ENCODE measurements around the gene SPSB1. TPM values are rescaled to one million over a fixed set of nuclear protein-coding genes. Genes with fewer than 3 reads are reported as not detected.
A peak's percentile ranks its signal among the peaks of the same experiment; 100 is the strongest.

SPSB1 gene
- total and polyA plus RNA-seq, 10 of the 15 experiments (the other 5 are each of a cell fraction or from before 2014, with no cell fraction given): 0.02 to 2.0 (median 0.90) TPM; not detected in 1

DNA sequence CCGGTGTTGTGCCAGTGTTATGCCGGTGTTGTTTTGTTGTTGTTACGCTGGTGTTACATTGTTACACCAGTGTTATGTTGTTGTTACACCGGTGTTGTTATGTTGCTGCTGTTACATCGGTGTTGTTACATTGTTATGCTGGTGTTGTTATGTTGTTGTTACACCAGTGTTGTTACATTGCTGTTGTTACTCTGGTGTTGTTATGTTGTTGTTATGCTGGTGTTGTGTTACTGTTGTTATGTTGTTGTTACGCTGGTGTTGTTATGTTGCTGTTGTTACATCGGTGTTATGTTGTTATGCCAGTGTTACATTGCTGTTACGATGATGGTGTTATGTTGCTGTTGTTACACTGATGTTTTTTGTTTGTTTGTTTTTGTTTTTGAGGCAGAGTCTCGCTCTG, 34.1 kb upstream of the SPSB1 start:
- in situ Hi-C loops (cut with MboI): no loop called here
- DNase-seq (ENCODE audit: low read depth, low spot score): no peak
- TF ChIP-seq SRF (IDR thresholded peaks at IDR 0.05; ENCODE audit: low read depth in 2 of 2, low read length in 2 of 2) (no peak), BCL11A (IDR thresholded peaks at IDR 0.05; ENCODE audit: low read depth, low read length) (no peak), MTA3 (IDR thresholded peaks at IDR 0.05; ENCODE audit: borderline replicate concordance, low read length) (no peak), NFYA (IDR thresholded peaks at IDR 0.05; ENCODE audit: borderline replicate concordance, low read depth, low read length) (no peak), CHD1 (IDR thresholded peaks at IDR 0.05; ENCODE audit: low read depth, low read length) (no peak)
- H3K4me1 ChIP-seq (ENCODE audit: control insufficient read depth, insufficient read depth, low read length): no peaks in the 10 kb centered on the region
- CTCF ChIA-PET: interaction anchor here (1.2 kb wide), 1 partner anchor 20 kb away, joined by 3 read pairs; no protein-coding TSS in a partner anchor
- ATAC-seq: no peak
- H4K20me1 ChIP-seq (ENCODE audit: control insufficient read depth, insufficient read depth): no peaks in the 10 kb centered on the region
- H3K27ac ChIP-seq (ENCODE audit: control insufficient read depth, insufficient read depth): no peak overlapping the region
- peaks cover 11% of the 10 kb centered on the region for H3K9me3 ChIP-seq (replicated peaks; ENCODE audit: control insufficient read depth, insufficient read depth, low read length)
- H3K36me3 ChIP-seq (ENCODE audit: control insufficient read depth in 2 of 2, insufficient read depth in 2 of 2, low read length in 1 of 2): no peaks in the 10 kb centered on the region; a peak in 1 of 4 replicates
- RAD21 ChIA-PET (ENCODE audit: unreplicated experiment): no interaction called here
- SMC1A ChIA-PET (ENCODE audit: uncharacterized antibody, unreplicated experiment): no interaction called here
- no peak overlapping the region for H3K4me3 ChIP-seq
- no peaks in the 10 kb centered on the region for H3K27me3 ChIP-seq (replicated peaks in 1 of 2; ENCODE audit: control insufficient read depth in 2 of 2, insufficient read depth in 2 of 2, low read length in 1 of 2)
- intact Hi-C loops (cut with micrococcal nuclease; ENCODE audit: unreplicated experiment): no loop called here
- H2AFZ ChIP-seq (ENCODE audit: control insufficient read depth, low read depth, low read length): no peak overlapping the region
- POLR2A ChIA-PET: interaction anchor here (0.5 kb wide), 1 partner anchor 91 kb away, joined by 6 read pairs; no protein-coding TSS in a partner anchor
- BruUV-seq (replicated peaks): no TSS peak
- whole genome bisulfite sequencing (ENCODE audit: insufficient coverage, insufficient replicate concordance, low lambda C conversion rate, missing lambda C conversion rate): 93% methylated on average over 9 of the region's 9 CpGs
- H3K9ac ChIP-seq (ENCODE audit: control insufficient read depth, insufficient read depth, low read length): no peak overlapping the region
- FAIRE-seq: no peak
- no peaks in the 10 kb centered on the region for H3K79me2 ChIP-seq (ENCODE audit: control insufficient read depth, insufficient read depth, low read length)
- no peak overlapping the region for H3K4me2 ChIP-seq (ENCODE audit: control insufficient read depth, insufficient read depth)

GRCh38 chr1:9260059-9260766, 32.5 kb upstream of the SPSB1 start:
- Histone ChIP-seq H3K27me3 (replicated peaks in 1 of 2; ENCODE audit: control insufficient read depth in 2 of 2, insufficient read depth in 2 of 2, low read length in 1 of 2) (no peaks in the 10 kb centered on the region), H3K9ac (ENCODE audit: control insufficient read depth, insufficient read depth, low read length) (no peak overlapping the region), H3K9me3 (replicated peaks; ENCODE audit: control insufficient read depth, insufficient read depth, low read length) (peaks cover 11% of the 10 kb centered on the region), H3K36me3 (ENCODE audit: control insufficient read depth in 2 of 2, insufficient read depth in 2 of 2, low read length in 1 of 2) (no peaks in the 10 kb centered on the region; a peak in 1 of 4 replicates), H3K27ac (ENCODE audit: control insufficient read depth, insufficient read depth) (no peak overlapping the region), H3K4me2 (ENCODE audit: control insufficient read depth, insufficient read depth) (no peak overlapping the region), H3K4me3 (no peak overlapping the region), H3K79me2 (ENCODE audit: control insufficient read depth, insufficient read depth, low read length) (no peaks in the 10 kb centered on the region), H2AFZ (ENCODE audit: control insufficient read depth, low read depth, low read length) (no peak overlapping the region), H4K20me1 (ENCODE audit: control insufficient read depth, insufficient read depth) (no peaks in the 10 kb centered on the region), H3K4me1 (ENCODE audit: control insufficient read depth, insufficient read depth, low read length) (no peaks in the 10 kb centered on the region)
- no peak for ATAC-seq
- ChIA-PET POLR2A (no interaction called here), SMC1A (ENCODE audit: uncharacterized antibody, unreplicated experiment) (no interaction called here), RAD21 (ENCODE audit: unreplicated experiment) (no interaction called here), CTCF (interaction anchor here (0.5 to 1.2 kb wide), 2 partner anchors 22 to 234 kb away, joined by 3 read pairs; no protein-coding TSS in a partner anchor)
- in situ Hi-C loops (cut with MboI) (no loop called here), intact Hi-C loops (cut with micrococcal nuclease; ENCODE audit: unreplicated experiment) (no loop called here)
- peak; percentile 20 for TF ChIP-seq NR2C2 (IDR thresholded peaks at IDR 0.05; ENCODE audit: borderline replicate concordance, control insufficient read depth, insufficient read length, low read depth)
- TF ChIP-seq RAD21 (IDR thresholded peaks at IDR 0.05; ENCODE audit: insufficient read depth, low read depth, low read length): no peak
- TF ChIP-seq NFYA (IDR thresholded peaks at IDR 0.05; ENCODE audit: borderline replicate concordance, low read depth, low read length): no peak
- TF ChIP-seq YY1 (IDR thresholded peaks at IDR 0.05; ENCODE audit: low read depth, low read length): no peak
- FAIRE-seq: no peak
- no TSS peak for BruUV-seq (replicated peaks)
- WGBS (ENCODE audit: insufficient coverage, insufficient replicate concordance, low lambda C conversion rate, missing lambda C conversion rate): 90% methylated on average over 20 of the region's 20 CpGs
- no peak for DNase-seq (ENCODE audit: low read depth, low spot score)

Measured in GM12878 (cell line).